Dendritic cell treated with granulocyte-macrophage colony-stimulating factor and Interleukin-4, amounts not matched to agents 40 ng/mL and 50 ng/mL, for 4 days (primary cell): ENCODE measurements around the gene RBMXL3.

Experiments used
- H3K27ac Mint-ChIP-seq: one replicate; pipeline ENCODE4 v1.8.0; 2022; ENCODE audit warnings: mild to moderate bottlenecking, mixed read lengths
- H3K27me3 Mint-ChIP-seq: one replicate; pipeline ENCODE4 v1.8.0; 2022; ENCODE audit warnings: mild to moderate bottlenecking, mixed read lengths
- H3K36me3 Mint-ChIP-seq: one replicate; pipeline ENCODE4 v1.8.0; 2022; ENCODE audit warnings: low read depth, mixed read lengths
- H3K4me1 Mint-ChIP-seq: one replicate; pipeline ENCODE4 v1.8.0; 2022; ENCODE audit warnings: low read depth, mixed read lengths
- H3K4me3 Mint-ChIP-seq: one replicate; pipeline ENCODE4 v1.8.0; 2022; ENCODE audit warnings: mild to moderate bottlenecking, moderate library complexity, mixed read lengths
- H3K9me3 Mint-ChIP-seq: one replicate; pipeline ENCODE4 v1.8.0; 2022; ENCODE audit warnings: mixed read lengths
- intact Hi-C: fragments of 100-400 bp; cut with micrococcal nuclease; formaldehyde crosslinking; loops from one replicate; pipeline ENCODE4 v1.15.0; 2022

RBMXL3 gene

DNA sequence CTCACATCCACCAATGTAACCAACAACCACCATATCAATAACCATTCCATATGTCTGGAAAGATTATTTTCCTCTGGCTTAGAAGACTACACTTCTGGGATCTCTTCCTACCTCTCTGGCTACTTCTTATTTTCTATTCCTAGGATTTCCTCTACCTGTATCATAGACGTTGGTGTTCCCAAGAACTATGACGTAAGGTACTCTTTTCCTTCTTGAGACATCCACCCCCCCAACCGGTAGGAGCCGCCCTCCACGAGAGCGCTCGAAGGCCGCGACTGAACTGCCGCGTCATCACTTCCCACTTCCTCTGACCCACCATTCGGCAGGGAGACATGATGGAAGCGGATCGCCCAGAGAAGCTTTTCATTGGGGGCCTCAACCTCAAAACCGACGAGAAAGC, at the start of gene RBMXL3:
Gene RBMXL3, plus strand, starts transcription at position 301 of the 400 bp plus-strand sequence. Its CDS starts 32 bp downstream, at position 333.
- H3K36me3 Mint-ChIP-seq = no peaks in the 10 kb centered on the region
- intact Hi-C loops = no loop called here
- no peaks in the 10 kb centered on the region for H3K4me1 Mint-ChIP-seq
- H3K27me3 Mint-ChIP-seq = no peaks in the 10 kb centered on the region
- H3K27ac Mint-ChIP-seq = no peak within 1 kb of the TSS
- no peak within 1 kb of the TSS for H3K4me3 Mint-ChIP-seq
- peaks cover 28% of the 10 kb centered on the region for H3K9me3 Mint-ChIP-seq

DNA sequence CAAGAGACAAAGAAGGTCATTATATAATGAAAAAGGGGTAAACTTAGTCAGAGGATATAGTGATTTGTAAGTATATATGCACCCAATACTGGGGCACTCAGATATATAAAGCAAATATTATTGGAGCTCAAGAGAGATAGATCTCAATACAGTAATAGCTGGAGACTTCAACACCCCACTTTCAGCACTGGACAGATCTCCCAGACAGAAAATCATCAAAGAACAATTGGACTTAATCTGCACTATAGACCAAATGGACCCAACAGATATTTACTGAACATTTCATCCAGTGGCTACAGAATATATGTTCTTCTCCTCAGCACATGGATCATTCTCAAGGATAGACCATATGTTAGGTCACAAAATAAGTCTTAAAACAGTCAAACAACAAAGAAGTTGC, 47.2 kb upstream of the RBMXL3 start:
- H3K4me3 Mint-ChIP-seq = no peak overlapping the region
- no peaks in the 10 kb centered on the region for H3K4me1 Mint-ChIP-seq
- H3K27ac Mint-ChIP-seq = no peak overlapping the region
- intact Hi-C loops = no loop called here
- H3K9me3 Mint-ChIP-seq = no peaks in the 10 kb centered on the region
- no peaks in the 10 kb centered on the region for H3K27me3 Mint-ChIP-seq
- no peaks in the 10 kb centered on the region for H3K36me3 Mint-ChIP-seq

GRCh38 chrX:115147220-115147619, 42.0 kb upstream of the RBMXL3 start:
- Mint-ChIP-seq H3K4me3 (no peak overlapping the region), H3K27me3 (no peaks in the 10 kb centered on the region), H3K4me1 (no peaks in the 10 kb centered on the region), H3K9me3 (no peaks in the 10 kb centered on the region), H3K27ac (no peak overlapping the region), H3K36me3 (no peaks in the 10 kb centered on the region)
- intact Hi-C loops = no loop called here

- no peaks in the 10 kb centered on the region for H3K4me1 Mint-ChIP-seq
- no peaks in the 10 kb centered on the region for H3K9me3 Mint-ChIP-seq
- no peak overlapping the region for H3K27ac Mint-ChIP-seq
- intact Hi-C loops = no loop called here
- no peaks in the 10 kb centered on the region for H3K27me3 Mint-ChIP-seq
- H3K36me3 Mint-ChIP-seq = no peaks in the 10 kb centered on the region
- no peak overlapping the region for H3K4me3 Mint-ChIP-seq
Measured at GRCh38 chrX:115173181-115173580, 16.0 kb upstream of the RBMXL3 start.

DNA sequence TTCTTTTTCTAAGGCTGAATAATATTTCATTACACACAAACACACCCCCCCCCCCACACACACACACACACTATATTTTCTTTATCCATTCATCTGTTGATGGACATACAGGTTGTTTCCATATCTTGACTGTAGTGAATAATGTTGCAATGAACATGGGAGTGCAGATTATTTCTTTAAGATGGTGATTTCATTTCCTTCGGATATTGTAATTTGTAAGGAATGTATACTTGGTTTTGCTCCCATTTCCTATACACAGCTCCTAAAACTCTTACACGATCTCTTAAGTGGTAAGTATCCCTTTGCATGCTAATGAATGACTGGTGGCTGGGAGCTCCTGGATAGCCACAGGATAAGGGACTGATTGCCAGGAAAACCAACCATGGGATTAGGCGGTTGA, 14.7 kb upstream of the RBMXL3 start:
- Mint-ChIP-seq H3K4me3 (no peak overlapping the region), H3K27me3 (no peaks in the 10 kb centered on the region), H3K27ac (no peak overlapping the region), H3K36me3 (no peaks in the 10 kb centered on the region), H3K9me3 (no peaks in the 10 kb centered on the region), H3K4me1 (no peaks in the 10 kb centered on the region)
- intact Hi-C loops = no loop called here

GRCh38 chrX:115177932-115178331, 11.3 kb upstream of the RBMXL3 start:
- no peak overlapping the region for H3K27ac Mint-ChIP-seq
- no peaks in the 10 kb centered on the region for H3K4me1 Mint-ChIP-seq
- H3K36me3 Mint-ChIP-seq = no peaks in the 10 kb centered on the region
- no peak overlapping the region for H3K4me3 Mint-ChIP-seq
- intact Hi-C loops = no loop called here
- H3K9me3 Mint-ChIP-seq = no peaks in the 10 kb centered on the region
- H3K27me3 Mint-ChIP-seq = no peaks in the 10 kb centered on the region

DNA sequence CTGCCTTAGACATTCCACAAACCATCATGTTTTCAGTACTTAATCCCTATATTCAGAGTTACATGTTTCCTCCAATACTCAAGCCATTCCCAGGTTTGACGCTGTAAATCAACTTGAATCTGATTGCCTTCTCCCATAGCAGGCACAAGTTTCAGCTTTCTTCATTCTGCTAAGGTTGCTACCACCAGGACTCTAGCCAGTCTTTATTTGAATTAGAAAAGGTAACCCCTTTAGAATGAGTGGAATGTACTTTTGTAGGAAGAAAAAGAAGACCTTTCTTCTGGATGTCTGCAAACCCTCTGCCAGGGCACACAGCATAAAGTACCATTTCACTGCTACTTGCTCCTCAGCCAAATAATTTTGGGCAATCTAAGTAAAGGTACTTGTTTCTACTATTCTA, 10.7 kb upstream of the RBMXL3 start:
- Mint-ChIP-seq H3K4me3 (no peak overlapping the region), H3K4me1 (no peaks in the 10 kb centered on the region), H3K9me3 (no peaks in the 10 kb centered on the region), H3K36me3 (no peaks in the 10 kb centered on the region), H3K27me3 (no peaks in the 10 kb centered on the region), H3K27ac (no peak overlapping the region)
- intact Hi-C loops = no loop called here

GRCh38 chrX:115183980-115184379, 5.2 kb upstream of the RBMXL3 start:
- no peak overlapping the region for H3K4me3 Mint-ChIP-seq
- no peaks in the 10 kb centered on the region for H3K27me3 Mint-ChIP-seq
- no peaks in the 10 kb centered on the region for H3K36me3 Mint-ChIP-seq
- H3K27ac Mint-ChIP-seq = no peak overlapping the region
- intact Hi-C loops = no loop called here
- H3K9me3 Mint-ChIP-seq = peaks cover 5% of the 10 kb centered on the region
- H3K4me1 Mint-ChIP-seq = no peaks in the 10 kb centered on the region

- H3K9me3 Mint-ChIP-seq = peaks cover 28% of the 10 kb centered on the region
- intact Hi-C loops = no loop called here
- no peaks in the 10 kb centered on the region for H3K36me3 Mint-ChIP-seq
- H3K27me3 Mint-ChIP-seq = no peaks in the 10 kb centered on the region
- H3K4me3 Mint-ChIP-seq = no peak overlapping the region
- H3K4me1 Mint-ChIP-seq = no peaks in the 10 kb centered on the region
- no peak overlapping the region for H3K27ac Mint-ChIP-seq
Measured at GRCh38 chrX:115189646-115190635, 731 bp downstream of the RBMXL3 start.

DNA sequence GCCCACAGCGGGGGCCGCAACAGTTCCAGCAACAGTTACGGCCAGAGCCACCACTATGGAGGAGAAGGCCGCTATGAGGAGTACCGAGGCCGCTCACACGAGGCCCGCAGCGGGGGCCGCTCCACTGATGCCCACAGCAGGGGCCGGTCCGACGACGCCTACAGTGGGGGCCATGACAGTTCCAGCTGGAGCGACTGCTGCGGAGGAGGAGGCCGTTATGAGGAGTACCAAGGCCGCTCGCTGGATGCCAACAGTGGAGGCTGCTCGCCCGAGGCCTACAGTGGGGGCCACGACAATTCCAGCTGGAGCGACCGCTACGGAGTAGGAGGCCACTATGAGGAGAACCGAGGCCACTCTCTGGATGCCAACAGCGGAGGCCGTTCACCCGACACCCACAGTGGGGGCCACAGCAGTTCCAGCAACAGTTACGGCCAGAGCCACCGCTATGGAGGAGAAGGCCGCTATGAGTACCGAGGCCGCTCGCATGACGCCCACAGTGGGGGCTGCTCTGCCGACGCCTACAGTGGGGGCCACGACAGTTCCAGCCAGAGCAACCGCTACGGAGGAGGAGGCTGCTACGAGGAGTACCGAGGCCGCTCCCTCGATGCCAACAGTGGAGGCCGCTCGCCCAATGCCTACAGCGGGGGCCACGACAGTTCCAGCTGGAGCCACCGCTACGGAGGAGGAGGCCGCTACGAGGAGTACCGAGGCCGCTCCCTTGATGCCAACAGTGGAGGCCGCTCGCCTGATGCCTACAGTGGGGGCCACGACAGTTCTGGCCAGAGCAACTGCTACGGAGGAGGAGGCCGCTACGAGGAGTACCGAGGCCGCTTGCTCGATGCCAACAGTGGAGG, 1.7 kb downstream of the RBMXL3 start:
- Mint-ChIP-seq H3K36me3 (no peaks in the 10 kb centered on the region), H3K4me1 (no peaks in the 10 kb centered on the region), H3K27ac (no peak overlapping the region), H3K9me3 (peaks cover 28% of the 10 kb centered on the region), H3K4me3 (no peak overlapping the region), H3K27me3 (no peaks in the 10 kb centered on the region)
- intact Hi-C loops = no loop called here

DNA sequence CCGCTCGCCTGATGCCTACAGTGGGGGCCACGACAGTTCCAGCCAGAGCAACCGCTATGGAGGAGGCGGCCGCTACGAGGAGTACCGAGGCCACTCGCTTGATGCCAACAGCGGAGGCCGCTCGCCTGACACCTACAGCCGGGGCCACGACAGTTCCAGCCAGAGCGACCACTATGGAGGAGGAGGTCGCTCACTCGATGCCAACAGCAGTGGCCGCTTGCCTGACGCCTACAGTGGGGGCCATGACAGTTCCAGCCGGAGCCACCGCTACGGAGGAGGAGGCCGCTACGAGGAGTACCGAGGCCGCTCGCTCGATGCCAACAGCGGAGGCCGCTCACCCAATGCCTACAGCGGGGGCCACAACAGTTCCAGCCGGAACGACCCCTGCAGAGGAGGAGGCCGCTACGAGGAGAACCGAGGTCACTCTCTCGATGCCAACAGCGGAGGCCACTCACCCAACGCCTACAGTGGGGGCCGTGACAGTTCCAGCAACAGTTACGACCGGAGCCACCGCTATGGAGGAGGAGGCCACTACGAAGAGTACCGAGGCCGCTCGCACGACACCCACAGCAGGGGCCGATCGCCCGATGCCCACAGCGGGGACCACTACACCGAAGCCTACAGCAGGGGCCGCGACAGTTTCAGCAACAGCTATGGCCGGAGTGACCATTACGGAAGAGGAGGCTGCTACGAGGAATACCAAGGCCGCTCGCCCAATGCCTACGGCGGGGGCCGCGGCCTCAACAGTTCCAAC, 2.5 kb downstream of the RBMXL3 start:
- Mint-ChIP-seq H3K4me1 (no peaks in the 10 kb centered on the region), H3K9me3 (peaks cover 28% of the 10 kb centered on the region), H3K36me3 (no peaks in the 10 kb centered on the region), H3K27me3 (no peaks in the 10 kb centered on the region), H3K27ac (no peak overlapping the region), H3K4me3 (no peak overlapping the region)
- intact Hi-C loops = no loop called here

- no peak overlapping the region for H3K4me3 Mint-ChIP-seq
- no peaks in the 10 kb centered on the region for H3K27me3 Mint-ChIP-seq
- no peak overlapping the region for H3K27ac Mint-ChIP-seq
- intact Hi-C loops = no loop called here
- H3K4me1 Mint-ChIP-seq = no peaks in the 10 kb centered on the region
- no peaks in the 10 kb centered on the region for H3K36me3 Mint-ChIP-seq
- H3K9me3 Mint-ChIP-seq = peaks cover 33% of the 10 kb centered on the region
Measured at GRCh38 chrX:115192244-115192700, 3.1 kb downstream of the RBMXL3 start.

DNA sequence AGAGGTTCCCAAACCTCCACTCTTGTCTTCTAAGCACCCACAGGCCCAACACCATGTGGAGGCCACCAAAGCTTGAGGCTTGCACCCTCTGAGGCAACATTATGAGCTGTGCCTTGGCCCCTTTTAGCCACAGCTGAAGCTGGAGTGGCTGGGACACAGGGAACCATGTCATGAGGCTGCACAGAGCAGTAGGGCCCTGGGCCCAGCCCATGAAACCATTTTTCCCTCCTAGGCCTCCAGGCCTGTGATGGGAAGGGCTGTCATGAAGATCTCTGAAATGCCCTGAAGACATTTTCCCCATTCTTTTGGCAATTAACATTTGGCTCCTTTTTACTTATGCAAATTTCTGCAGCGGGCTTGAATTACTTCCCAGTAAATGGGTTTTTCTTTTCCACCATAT, 14.8 kb downstream of the RBMXL3 start:
- Mint-ChIP-seq H3K36me3 (no peaks in the 10 kb centered on the region), H3K4me3 (no peak overlapping the region), H3K9me3 (peaks cover 44% of the 10 kb centered on the region), H3K27me3 (no peaks in the 10 kb centered on the region), H3K4me1 (no peaks in the 10 kb centered on the region), H3K27ac (no peak overlapping the region)
- intact Hi-C loops = no loop called here
